Endothelial cell of umbilical vein (primary cell): Measurements from ENCODE around the gene EYS. TPM values are rescaled to one million over a fixed set of nuclear protein-coding genes. Genes with fewer than 3 reads are reported as not detected.

Experiments used
- BruUV-seq: library from RNA; stranded (reverse); fragments of 400-500 nt; replicated peaks from 2 replicates; lab custom pipeline; 2021; lab: Mats Ljungman, UMichigan
- CTCF ChIA-PET: fragments of 300-600, 350-600 bp; sonication (Branson Sonifier 250); formaldehyde crosslinking; loops from one replicate; lab custom pipeline; 2021; ENCODE audit warnings: antibody characterized with exemption, inconsistent platforms; lab: Charles Lee
- POLR2A ChIA-PET: fragments of 300-600, 350-600 bp; sonication (Branson Sonifier 250); formaldehyde crosslinking; loops from one replicate; lab custom pipeline; 2021; ENCODE audit warnings: antibody characterized with exemption, inconsistent platforms; lab: Charles Lee
- DNase-seq: peaks from one replicate; pipeline ENCODE4 v3.0.0-alpha.2; 2011; ENCODE audit warnings: low read depth, low spot score
- FAIRE-seq: peaks from 2 replicates; lab custom pipeline; 2011; peaks lifted over from hg19 to GRCh38; lab: Jason Lieb, UNC
- H2AFZ ChIP-seq: 2 replicates; pipeline ENCODE4 v1.6.0; 2012; ENCODE audit warnings: low read depth, low read length, control low read depth, inconsistent platforms
- H3K27ac ChIP-seq: 2 replicates; pipeline ENCODE4 v1.5.1; 2011; ENCODE audit warnings: low read depth, mild to moderate bottlenecking, control low read depth, low read length, moderate library complexity; ENCODE audit not compliant: insufficient read depth
- H3K27me3 ChIP-seq, 2 experiments: 2 replicates each; pipeline versions ENCODE4 v1.6.0 to v1.6.1; 2011; ENCODE audit warnings: low read length in 2 of 2, mixed read lengths in 1 of 2; ENCODE audit not compliant: control insufficient read depth in 2 of 2, insufficient read depth in 2 of 2
- H3K36me3 ChIP-seq, 2 experiments: 2 replicates in 1 of 2; 3 replicates in 1 of 2; pipeline ENCODE4 v1.5.1; 2011; ENCODE audit warnings: low read length in 2 of 2, mild to moderate bottlenecking in 1 of 2, moderate library complexity in 1 of 2; ENCODE audit not compliant: control insufficient read depth in 2 of 2, insufficient read depth in 2 of 2; ENCODE audit errors: extremely low read depth in 1 of 2
- H3K4me1 ChIP-seq: 3 replicates; pipeline ENCODE4 v1.5.1; 2011; ENCODE audit warnings: mild to moderate bottlenecking, low read length; ENCODE audit not compliant: control insufficient read depth, insufficient read depth; ENCODE audit errors: extremely low read depth
- H3K4me2 ChIP-seq: 2 replicates; pipeline ENCODE4 v1.6.1; 2011; ENCODE audit warnings: low read length, control low read depth, mixed read lengths; ENCODE audit not compliant: insufficient read depth
- H3K4me3 ChIP-seq, 3 experiments: fragments of 200-600 bp in 1 of 3; sonication (generic), shearing (Covaris generic) in 1 of 3; replicated peaks in 1 of 3; 2 replicates each; pipeline ENCODE4 v1.5.1; 2011 to 2016; ENCODE audit warnings: control low read depth in 3 of 3, low read length in 3 of 3, mild to moderate bottlenecking in 2 of 3, inconsistent platforms in 1 of 3, low read depth in 1 of 3, moderate library complexity in 1 of 3; ENCODE audit not compliant: insufficient read depth in 1 of 3
- H3K79me2 ChIP-seq: 2 replicates; pipeline ENCODE4 v1.6.0; 2012; ENCODE audit warnings: low read length, inconsistent platforms; ENCODE audit not compliant: control insufficient read depth, insufficient read depth
- H3K9ac ChIP-seq: replicated peaks from 2 replicates; pipeline ENCODE3; 2011; ENCODE audit warnings: low read length, control low read depth; ENCODE audit not compliant: insufficient read depth; ENCODE audit errors: extremely low read depth
- H3K9me1 ChIP-seq: replicated peaks from 3 replicates; pipeline ENCODE4 v1.6.0; 2011; ENCODE audit warnings: mild to moderate bottlenecking, low read length; ENCODE audit not compliant: control insufficient read depth, insufficient read depth; ENCODE audit errors: extremely low read depth
- H3K9me3 ChIP-seq: replicated peaks from 2 replicates; pipeline ENCODE4 v1.5.1; 2012; ENCODE audit warnings: low read length, inconsistent platforms; ENCODE audit not compliant: control insufficient read depth, insufficient read depth
- H4K20me1 ChIP-seq: replicated peaks from 2 replicates; pipeline ENCODE3; 2011; ENCODE audit warnings: mild to moderate bottlenecking, low read length; ENCODE audit not compliant: control insufficient read depth, insufficient read depth; ENCODE audit errors: extremely low read depth
- EZH2 ChIP-seq: IDR thresholded peaks from 2 replicates; pipeline ENCODE4 v1.6.1; 2012; ENCODE audit warnings: borderline replicate concordance, low read depth, mild to moderate bottlenecking, moderate library complexity, low read length, inconsistent platforms; ENCODE audit not compliant: severe bottlenecking
- FOS ChIP-seq: IDR thresholded peaks from 2 replicates; pipeline ENCODE4 v1.6.1; 2011; ENCODE audit warnings: mild to moderate bottlenecking, low read length, moderate library complexity, borderline replicate concordance; ENCODE audit not compliant: insufficient read depth
- GATA2 ChIP-seq: IDR thresholded peaks from 2 replicates; pipeline ENCODE4 v1.7.0; 2011; ENCODE audit warnings: low read depth, mild to moderate bottlenecking, moderate library complexity, mixed read lengths, low read length; ENCODE audit not compliant: insufficient read length, insufficient read depth
- JUN ChIP-seq: IDR thresholded peaks from 2 replicates; pipeline ENCODE4 v1.6.1; 2011; ENCODE audit warnings: borderline replicate concordance, low read depth; ENCODE audit not compliant: insufficient read length, insufficient read depth
- MYC ChIP-seq: IDR thresholded peaks from one replicate; pipeline ENCODE4 v1.6.1; 2011; ENCODE audit warnings: mild to moderate bottlenecking, low read depth, low read length
- POLR2A ChIP-seq: IDR thresholded peaks from 2 replicates; pipeline ENCODE4 v1.6.1; 2012; ENCODE audit warnings: low read depth, mild to moderate bottlenecking, control low read depth, low read length
- POLR2AphosphoS5 ChIP-seq: IDR thresholded peaks from 2 replicates; pipeline ENCODE4 v1.6.1; 2012; ENCODE audit warnings: low read depth, mild to moderate bottlenecking, control low read depth, low read length, moderate library complexity; ENCODE audit not compliant: insufficient read depth
- dilution Hi-C: fragments of 300-500 bp; cut with MboI; formaldehyde crosslinking; loops from one replicate; pipeline ENCODE4 v1.15.0; 2019; ENCODE audit warnings: low sequenced_read_pairs; ENCODE audit not compliant: extremely low pct_ligation_motif_present
- intact Hi-C: fragments of 100-400 bp; cut with micrococcal nuclease; formaldehyde crosslinking; loops from one replicate; pipeline ENCODE4 v1.10.0; 2022
- polyA plus RNA-seq, 4 experiments: library from polyadenylated mRNA; depleted of rRNA in 3 of 4; stranded (reverse) in 3 of 4; unstranded in 1 of 4; fragments of >200 nt; gene quantifications; 2 replicates each; pipeline versions ENCODE4 v1.2.1 to v1.2.3, GENCODE V29; 2011 to 2012; ENCODE audit warnings: missing spikeins in 1 of 4
- total RNA-seq: library from RNA; stranded (reverse); gene quantifications from 2 replicates; pipeline ENCODE4 v1.2.3, GENCODE V29; 2021
- TF ChIP-seq, protein P1 (sequence below): IDR thresholded peaks from 2 replicates; pipeline ENCODE4 v1.6.1; 2011; ENCODE audit not compliant: insufficient read depth, insufficient read length
- TF ChIP-seq, protein P2 (sequence below), 2 donors: IDR thresholded peaks; 1 replicate in 1 of 2; 2 replicates in 1 of 2; pipeline ENCODE4 v1.5.1; 2011; ENCODE audit warnings: low read length in 2 of 2, mild to moderate bottlenecking in 2 of 2, moderate library complexity in 2 of 2, control low read depth in 1 of 2, inconsistent platforms in 1 of 2, low read depth in 1 of 2; ENCODE audit not compliant: insufficient read depth in 1 of 2; ENCODE audit errors: extremely low read depth in 1 of 2

EYS gene
- total and polyA plus RNA-seq, 2 donors (not counting 3 experiments of a cell fraction or from before 2014, with no cell fraction given), result 0.01 to 0.27 TPM

- Histone ChIP-seq H3K4me1 (no peaks in the 10 kb centered on the region), H3K79me2 (no peaks in the 10 kb centered on the region), H3K9ac (no peak overlapping the region), H3K27ac (no peak overlapping the region), H4K20me1 (no peaks in the 10 kb centered on the region), H3K36me3 (no peaks in the 10 kb centered on the region), H3K9me1 (no peaks in the 10 kb centered on the region), H3K4me2 (no peak overlapping the region), H3K9me3 (no peaks in the 10 kb centered on the region), H3K4me3 (no peak overlapping the region), H2AFZ (no peak overlapping the region), H3K27me3 (no peaks in the 10 kb centered on the region)
- no peak for DNase-seq
- CTCF ChIA-PET, result no interaction called here
- TF ChIP-seq POLR2AphosphoS5, result no peak
- TF ChIP-seq JUN, result no peak
- TF ChIP-seq POLR2A, result no peak
- TF ChIP-seq MYC, result no peak
- TF ChIP-seq, protein P1, sequence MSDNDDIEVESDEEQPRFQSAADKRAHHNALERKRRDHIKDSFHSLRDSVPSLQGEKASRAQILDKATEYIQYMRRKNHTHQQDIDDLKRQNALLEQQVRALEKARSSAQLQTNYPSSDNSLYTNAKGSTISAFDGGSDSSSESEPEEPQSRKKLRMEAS, result no peak
- no peak for TF ChIP-seq FOS
- TF ChIP-seq, protein P2, sequence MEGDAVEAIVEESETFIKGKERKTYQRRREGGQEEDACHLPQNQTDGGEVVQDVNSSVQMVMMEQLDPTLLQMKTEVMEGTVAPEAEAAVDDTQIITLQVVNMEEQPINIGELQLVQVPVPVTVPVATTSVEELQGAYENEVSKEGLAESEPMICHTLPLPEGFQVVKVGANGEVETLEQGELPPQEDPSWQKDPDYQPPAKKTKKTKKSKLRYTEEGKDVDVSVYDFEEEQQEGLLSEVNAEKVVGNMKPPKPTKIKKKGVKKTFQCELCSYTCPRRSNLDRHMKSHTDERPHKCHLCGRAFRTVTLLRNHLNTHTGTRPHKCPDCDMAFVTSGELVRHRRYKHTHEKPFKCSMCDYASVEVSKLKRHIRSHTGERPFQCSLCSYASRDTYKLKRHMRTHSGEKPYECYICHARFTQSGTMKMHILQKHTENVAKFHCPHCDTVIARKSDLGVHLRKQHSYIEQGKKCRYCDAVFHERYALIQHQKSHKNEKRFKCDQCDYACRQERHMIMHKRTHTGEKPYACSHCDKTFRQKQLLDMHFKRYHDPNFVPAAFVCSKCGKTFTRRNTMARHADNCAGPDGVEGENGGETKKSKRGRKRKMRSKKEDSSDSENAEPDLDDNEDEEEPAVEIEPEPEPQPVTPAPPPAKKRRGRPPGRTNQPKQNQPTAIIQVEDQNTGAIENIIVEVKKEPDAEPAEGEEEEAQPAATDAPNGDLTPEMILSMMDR (IDR thresholded peaks at IDR 0.05; ENCODE audit: extremely low read depth in 1 of 2, insufficient read depth in 1 of 2, low read depth in 1 of 2, low read length in 2 of 2), result no peak
- no peak for TF ChIP-seq EZH2
- TF ChIP-seq GATA2, result no peak
- no peak for FAIRE-seq
- intact Hi-C loops, result no loop called here
- dilution Hi-C loops, result no loop called here
- POLR2A ChIA-PET, result no interaction called here
- no TSS peak for BruUV-seq
These were observed 1546.5 kb downstream of the EYS start for GRCh38 chr6:64160486-64160885.
